ENCODE results near the gene ZNF232.

Gene ZNF232

GRCh38 chr17:5069724-5070123, 42.0 kb downstream of the ZNF232 start:
- Histone ChIP-seq H3F3A (ENCODE audit: low read depth) (no peaks in the 10 kb centered on the region), H3K79me2 (ENCODE audit: insufficient read depth, low read length) (no peaks in the 10 kb centered on the region), H3K9ac (ENCODE audit: low read depth, low read length, poor library complexity, severe bottlenecking) (no peak overlapping the region), H3K9me3 (ENCODE audit: insufficient read depth, low read depth, low read length) (no peaks in the 10 kb centered on the region), H3K4me1 (ENCODE audit: insufficient read depth, low read length, poor library complexity, severe bottlenecking) (no peaks in the 10 kb centered on the region), H3K27me3 (ENCODE audit: insufficient read depth, low read length, poor library complexity, severe bottlenecking) (no peaks in the 10 kb centered on the region), H3K4me2 (ENCODE audit: low read depth, low read length, poor library complexity, severe bottlenecking) (no peak overlapping the region), H2AFZ (ENCODE audit: low read length) (no peak overlapping the region), H3K36me3 (ENCODE audit: insufficient read depth, low read length) (no peaks in the 10 kb centered on the region), H3K4me3 (ENCODE audit: low read length, poor library complexity, severe bottlenecking) (no peak overlapping the region), H4K20me1 (ENCODE audit: insufficient read depth, low read length, poor library complexity, severe bottlenecking) (no peaks in the 10 kb centered on the region), H3K9me2 (replicated peaks; ENCODE audit: low read depth, low read length) (no peaks in the 10 kb centered on the region)
- no peak for TF ChIP-seq EZH2phosphoT487 (IDR thresholded peaks at IDR 0.05; ENCODE audit: borderline replicate concordance)
- no peak for TF ChIP-seq CTCF (conservative IDR thresholded peaks at IDR 0.05; ENCODE audit: low read length)

- no peak overlapping the region for H2AFZ ChIP-seq (ENCODE audit: low read length)
- no peaks in the 10 kb centered on the region for H3F3A ChIP-seq (ENCODE audit: low read depth)
- no peaks in the 10 kb centered on the region for H3K36me3 ChIP-seq (ENCODE audit: insufficient read depth, low read length)
- no peaks in the 10 kb centered on the region for H3K9me2 ChIP-seq (replicated peaks; ENCODE audit: low read depth, low read length)
- H3K4me3 ChIP-seq (ENCODE audit: low read length, poor library complexity, severe bottlenecking): no peak overlapping the region
- H3K9ac ChIP-seq (ENCODE audit: low read depth, low read length, poor library complexity, severe bottlenecking): no peak overlapping the region
- no peaks in the 10 kb centered on the region for H3K27me3 ChIP-seq (ENCODE audit: insufficient read depth, low read length, poor library complexity, severe bottlenecking)
- H3K4me2 ChIP-seq (ENCODE audit: low read depth, low read length, poor library complexity, severe bottlenecking): no peak overlapping the region
- TF ChIP-seq EZH2phosphoT487 (IDR thresholded peaks at IDR 0.05; ENCODE audit: borderline replicate concordance) (no peak), CTCF (conservative IDR thresholded peaks at IDR 0.05; ENCODE audit: low read length) (no peak)
- no peaks in the 10 kb centered on the region for H3K4me1 ChIP-seq (ENCODE audit: insufficient read depth, low read length, poor library complexity, severe bottlenecking)
- no peaks in the 10 kb centered on the region for H3K79me2 ChIP-seq (ENCODE audit: insufficient read depth, low read length)
- no peaks in the 10 kb centered on the region for H3K9me3 ChIP-seq (ENCODE audit: insufficient read depth, low read depth, low read length)
- no peaks in the 10 kb centered on the region for H4K20me1 ChIP-seq (ENCODE audit: insufficient read depth, low read length, poor library complexity, severe bottlenecking)
Observed at GRCh38 chr17:5068236-5068635, 43.4 kb downstream of the ZNF232 start.

- H3K4me2 ChIP-seq (ENCODE audit: low read depth, low read length, poor library complexity, severe bottlenecking): no peak overlapping the region
- no peaks in the 10 kb centered on the region for H3K36me3 ChIP-seq (ENCODE audit: insufficient read depth, low read length)
- H3K27me3 ChIP-seq (ENCODE audit: insufficient read depth, low read length, poor library complexity, severe bottlenecking): no peaks in the 10 kb centered on the region
- no peak overlapping the region for H3K9ac ChIP-seq (ENCODE audit: low read depth, low read length, poor library complexity, severe bottlenecking)
- H3K9me2 ChIP-seq (replicated peaks; ENCODE audit: low read depth, low read length): no peaks in the 10 kb centered on the region
- H3K9me3 ChIP-seq (ENCODE audit: insufficient read depth, low read depth, low read length): no peaks in the 10 kb centered on the region
- no peaks in the 10 kb centered on the region for H3K79me2 ChIP-seq (ENCODE audit: insufficient read depth, low read length)
- no peak overlapping the region for H3K4me3 ChIP-seq (ENCODE audit: low read length, poor library complexity, severe bottlenecking)
- no peaks in the 10 kb centered on the region for H4K20me1 ChIP-seq (ENCODE audit: insufficient read depth, low read length, poor library complexity, severe bottlenecking)
- H2AFZ ChIP-seq (ENCODE audit: low read length): no peak overlapping the region
- TF ChIP-seq CTCF (conservative IDR thresholded peaks at IDR 0.05; ENCODE audit: low read length) (no peak), EZH2phosphoT487 (IDR thresholded peaks at IDR 0.05; ENCODE audit: borderline replicate concordance) (no peak)
- no peaks in the 10 kb centered on the region for H3F3A ChIP-seq (ENCODE audit: low read depth)
- H3K4me1 ChIP-seq (ENCODE audit: insufficient read depth, low read length, poor library complexity, severe bottlenecking): no peaks in the 10 kb centered on the region
Observed at GRCh38 chr17:5065227-5065744, 46.4 kb downstream of the ZNF232 start.

All from Loucy (cell line).